Myocyte (in vitro differentiated cells): ENCODE results near the gene RNF17. TPM values are rescaled to one million over a fixed set of nuclear protein-coding genes. Genes with fewer than 3 reads are reported as not detected.

Experiments
- DNase-seq: peaks from one replicate; pipeline ENCODE4 v3.0.0-alpha.2; 2012; ENCODE audit warnings: low read depth
- total RNA-seq: library from RNA; depleted of rRNA; stranded (reverse); fragments of >200 nt; gene quantifications from 2 replicates; pipeline ENCODE4 v1.2.3, GENCODE V29; 2014

RNF17 gene
- total RNA-seq, 1 donor from 2014 or later, result not detected

DNA sequence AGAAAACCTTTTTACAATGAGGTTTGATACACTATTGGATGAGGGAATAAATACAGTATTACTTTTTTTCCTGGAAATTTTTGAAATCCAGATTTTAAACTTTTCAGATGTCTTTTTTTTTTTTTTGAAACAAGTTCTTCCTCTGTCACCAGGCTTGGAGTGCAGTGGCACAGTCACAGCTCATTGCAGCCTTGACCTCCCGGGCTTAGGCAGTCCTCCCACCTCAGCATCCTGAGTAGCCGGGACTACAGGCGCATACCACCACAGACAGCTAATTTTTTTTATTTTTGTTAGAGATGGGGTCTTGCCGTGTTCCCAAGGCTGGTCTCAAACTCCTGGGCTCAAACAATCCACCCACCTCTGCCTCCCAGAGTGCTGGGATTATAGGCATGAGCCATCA lies 96.8 kb downstream of the RNF17 start:
- DNase-seq, result no peak

DNA sequence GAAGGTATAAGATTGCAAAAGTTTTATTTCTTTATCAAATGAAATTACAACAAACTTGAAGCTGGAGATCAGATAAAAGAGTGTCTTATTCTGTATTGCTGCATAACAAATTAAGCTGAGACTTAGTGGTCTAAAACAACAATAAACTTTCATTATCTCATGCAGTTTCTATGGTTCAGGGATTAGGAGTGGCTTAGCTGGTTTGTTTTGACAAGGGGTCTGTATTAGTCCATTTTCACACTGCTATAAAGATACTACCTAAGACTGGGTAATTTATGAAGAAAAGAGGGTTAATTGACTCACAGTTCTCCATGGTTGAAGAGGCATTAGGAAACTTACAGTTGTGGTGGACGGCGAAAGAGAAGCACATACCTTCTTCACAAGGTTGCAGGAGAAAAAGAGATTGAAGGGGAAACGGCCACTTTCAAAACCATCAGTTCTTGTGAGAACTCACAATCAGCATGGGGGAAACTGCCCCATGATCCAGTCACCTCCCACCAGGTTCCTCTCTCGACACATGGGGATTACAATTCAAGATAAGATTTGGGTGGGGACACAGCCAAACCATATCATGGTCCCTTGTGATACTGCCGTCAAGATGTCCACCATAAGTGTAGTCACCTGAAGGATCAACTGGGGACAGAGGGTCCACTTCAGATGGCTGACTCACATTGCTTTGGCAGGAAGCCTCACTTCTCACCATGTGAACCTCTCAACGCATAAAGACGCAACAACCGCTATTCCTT lies 97.8 kb downstream of the RNF17 start:
- DNase-seq, result no peak

DNA sequence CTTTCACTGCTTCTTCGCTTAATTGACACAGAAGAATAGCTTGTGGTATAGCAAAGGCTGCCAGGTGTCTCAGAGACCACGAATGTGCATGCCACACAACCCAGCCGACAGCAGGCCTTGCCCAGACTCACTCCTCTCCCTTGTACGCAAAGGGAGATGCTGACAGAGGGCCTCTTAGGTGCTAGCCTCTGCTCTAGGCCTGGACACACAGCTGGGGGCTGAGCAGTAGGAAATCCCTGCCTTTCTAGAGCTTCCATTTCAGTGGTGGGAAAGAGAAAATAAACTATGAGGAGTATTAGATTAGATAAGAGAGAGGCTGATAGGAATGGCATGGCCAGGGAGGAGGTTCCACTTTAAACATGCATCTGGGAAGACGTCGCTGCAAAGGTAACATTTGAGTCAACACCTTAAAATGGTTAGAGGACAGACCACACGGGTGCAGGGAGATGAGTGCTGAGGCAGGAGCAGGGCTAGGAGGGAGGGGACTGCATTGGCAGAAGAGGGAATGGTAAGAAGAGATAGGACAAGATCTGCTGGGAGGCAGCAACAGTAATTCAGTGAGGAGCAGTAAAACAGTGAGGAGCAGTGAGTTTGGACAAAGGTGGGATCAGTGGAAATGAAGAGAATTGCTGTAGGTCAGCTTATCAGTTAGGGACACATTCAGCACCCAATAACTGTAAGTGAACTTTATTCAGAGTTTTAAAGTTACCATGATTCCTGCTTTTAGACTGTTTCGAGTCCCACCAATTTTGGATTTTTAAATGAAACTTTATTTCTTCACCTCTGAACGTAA lies 100.0 kb downstream of the RNF17 start:
- peak; percentile 8 for DNase-seq

DNA sequence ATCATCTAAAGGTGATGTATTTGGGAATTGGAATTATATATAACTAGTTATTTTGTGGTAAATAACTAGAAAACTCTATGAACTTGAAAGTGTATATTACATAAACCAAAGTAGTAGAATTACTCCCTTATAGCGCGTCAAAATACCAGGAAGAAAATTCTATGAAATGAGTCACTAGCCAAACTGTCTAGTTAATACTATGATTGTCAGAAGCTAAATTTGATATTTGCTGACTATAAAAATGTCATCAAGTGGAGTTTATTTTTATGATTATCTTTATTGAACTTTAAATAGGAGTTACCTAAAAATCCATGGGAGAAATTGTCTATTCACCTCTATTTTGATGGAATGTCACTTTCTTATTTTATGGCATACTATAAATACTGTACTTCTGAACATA lies 100.6 kb downstream of the RNF17 start:
- DNase-seq, result no peak

DNA sequence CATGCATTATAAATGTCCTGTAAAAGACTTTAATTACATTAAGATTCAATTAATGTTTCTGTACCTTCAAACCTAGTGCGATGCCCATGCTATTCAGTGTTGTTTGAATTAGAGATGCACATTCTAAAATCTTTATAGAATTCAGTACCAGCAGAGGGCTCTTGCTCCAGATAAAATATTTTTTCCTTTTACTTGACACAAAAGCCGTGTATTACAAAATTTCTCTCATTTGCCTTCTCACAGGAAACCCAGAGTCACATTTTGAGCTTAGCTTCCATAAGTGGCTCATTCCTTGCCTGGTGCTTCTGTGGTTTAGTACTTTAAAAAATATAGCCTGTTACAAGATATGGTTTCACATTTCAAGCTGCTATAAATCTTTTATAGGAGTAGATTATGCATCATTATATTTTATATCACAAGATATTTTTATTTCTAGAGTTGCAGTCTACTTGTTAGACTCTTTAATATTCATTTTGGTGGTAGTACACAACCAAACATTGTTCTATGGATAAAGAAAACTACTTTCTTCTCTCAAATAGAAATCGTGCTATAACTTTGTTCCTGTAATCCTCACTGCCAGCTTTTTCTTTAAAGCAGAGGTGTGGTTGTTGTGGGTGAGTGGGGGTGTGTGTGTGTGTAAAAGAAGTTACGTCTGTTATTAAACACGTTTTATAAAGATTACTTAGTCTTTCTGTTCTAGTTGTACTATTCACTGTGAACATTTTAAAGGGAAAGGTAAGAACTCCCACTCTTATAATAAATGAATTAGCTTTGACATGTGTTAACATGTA lies 101.4 kb downstream of the RNF17 start:
- peak; percentile 6 for DNase-seq

DNA sequence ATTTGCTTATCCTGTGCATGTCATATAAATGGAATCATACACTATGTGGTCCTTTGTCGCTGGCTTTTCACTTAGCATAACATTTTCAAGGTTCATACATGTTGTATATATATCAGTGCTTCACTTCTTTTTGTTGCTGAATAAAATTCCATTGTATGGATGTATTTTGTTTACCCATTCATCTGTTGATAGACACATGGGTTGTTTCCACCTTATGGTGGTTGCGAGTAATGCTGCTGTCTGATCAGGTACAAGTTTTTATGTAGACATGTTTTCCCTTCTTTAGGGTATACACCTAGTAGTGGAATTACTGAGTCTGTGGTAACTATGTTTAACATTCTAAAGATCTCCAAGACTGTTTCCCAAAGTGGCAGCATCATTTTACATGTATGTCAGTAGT lies 102.5 kb downstream of the RNF17 start:
- no peak for DNase-seq

DNA sequence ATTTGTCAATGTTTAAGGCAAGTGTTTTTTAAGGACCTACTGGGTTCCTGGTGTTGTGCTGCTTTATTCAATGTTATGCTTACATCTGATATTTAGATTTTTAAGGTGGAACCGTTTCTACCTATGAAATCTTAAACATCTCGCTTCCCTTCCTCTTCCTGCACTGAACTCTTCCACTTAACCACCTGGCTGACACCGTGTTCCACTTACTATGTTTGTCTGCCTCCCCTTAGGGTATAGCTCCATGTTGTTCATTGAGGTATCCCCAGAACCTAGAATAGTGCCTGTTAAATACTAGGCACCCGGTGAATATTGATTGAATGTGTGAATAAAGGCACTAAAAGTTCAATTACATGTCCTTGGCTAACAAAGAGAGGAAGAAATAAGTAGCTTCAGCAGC lies 104.9 kb downstream of the RNF17 start:
- no peak for DNase-seq

DNA sequence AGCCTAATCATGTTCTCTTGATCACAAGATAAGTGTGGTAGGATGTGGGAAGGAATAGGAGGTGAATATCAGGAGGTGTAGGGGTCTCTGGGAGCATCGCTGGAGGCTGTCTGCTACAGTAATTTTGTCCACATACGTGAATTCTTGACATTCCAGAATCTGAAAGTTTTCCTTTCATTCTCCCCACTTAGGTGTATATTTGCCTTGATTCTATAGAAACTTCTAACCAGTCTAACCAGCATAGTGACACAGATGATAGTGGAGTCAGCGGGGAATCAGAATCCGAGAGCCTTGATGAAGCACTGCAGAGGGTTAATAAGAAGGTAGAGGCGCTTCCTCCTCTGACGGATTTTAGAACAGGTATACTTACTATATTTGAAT lies 106.4 kb downstream of the RNF17 start:
- no peak for DNase-seq

DNA sequence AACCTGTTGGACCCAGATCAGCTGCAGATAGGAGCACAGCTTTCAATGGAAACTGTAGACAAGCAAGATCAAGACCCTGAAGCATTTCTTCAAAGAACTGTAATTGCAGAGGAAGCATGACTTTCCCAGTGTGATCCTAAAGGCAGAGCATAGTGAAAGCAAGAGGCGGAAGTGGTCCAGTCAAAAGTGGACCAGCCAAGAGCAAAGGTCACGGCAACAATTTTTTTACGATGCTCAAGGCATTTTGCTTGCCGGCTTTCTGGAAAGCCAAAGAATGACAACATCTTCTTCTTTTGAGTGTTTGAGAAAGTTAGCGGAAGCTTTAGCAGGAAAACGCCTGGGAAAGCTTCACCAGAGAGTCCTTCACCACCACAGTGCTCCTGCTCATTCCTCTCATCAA lies 111.6 kb downstream of the RNF17 start:
- no peak for DNase-seq

DNA sequence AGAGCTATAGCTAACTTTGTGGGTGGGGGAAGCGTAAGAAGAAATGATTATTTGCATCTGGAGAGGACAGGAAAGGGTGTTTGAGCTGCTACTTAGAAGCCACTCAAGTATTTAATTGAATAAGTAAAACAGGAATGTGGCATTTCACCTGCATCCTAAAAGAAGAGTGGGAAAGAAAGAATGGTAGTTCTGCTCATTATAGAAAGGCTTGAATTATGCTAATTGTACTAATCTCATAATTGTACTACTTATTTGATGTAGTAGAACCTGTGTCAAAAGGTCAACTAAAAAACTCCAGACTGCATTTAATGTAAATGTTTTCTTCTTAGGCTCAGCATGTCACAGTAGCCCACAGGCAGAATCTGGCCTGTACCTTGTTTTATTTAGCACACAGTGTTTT lies 113.6 kb downstream of the RNF17 start:
- DNase-seq, result no peak

DNA sequence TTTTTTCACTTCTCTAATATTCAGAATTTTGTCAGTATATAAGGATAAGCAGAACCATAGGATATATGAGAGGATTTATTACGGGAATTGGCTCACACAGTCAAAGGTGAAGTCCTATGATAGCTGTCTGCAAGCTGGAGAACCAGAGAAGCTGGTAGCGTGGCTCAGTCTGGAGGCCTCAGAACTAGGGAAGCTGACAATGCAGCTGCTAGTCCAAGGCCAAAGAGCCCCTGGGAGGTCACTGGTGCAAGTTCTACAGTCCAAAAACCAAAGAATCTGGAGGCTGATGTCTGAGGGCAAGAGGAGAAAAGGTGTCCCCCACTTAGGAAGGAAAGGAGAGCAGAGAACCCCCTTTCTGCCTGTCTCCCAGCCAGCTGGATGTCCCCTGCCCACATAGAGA lies 114.4 kb downstream of the RNF17 start:
- DNase-seq, result no peak

DNA sequence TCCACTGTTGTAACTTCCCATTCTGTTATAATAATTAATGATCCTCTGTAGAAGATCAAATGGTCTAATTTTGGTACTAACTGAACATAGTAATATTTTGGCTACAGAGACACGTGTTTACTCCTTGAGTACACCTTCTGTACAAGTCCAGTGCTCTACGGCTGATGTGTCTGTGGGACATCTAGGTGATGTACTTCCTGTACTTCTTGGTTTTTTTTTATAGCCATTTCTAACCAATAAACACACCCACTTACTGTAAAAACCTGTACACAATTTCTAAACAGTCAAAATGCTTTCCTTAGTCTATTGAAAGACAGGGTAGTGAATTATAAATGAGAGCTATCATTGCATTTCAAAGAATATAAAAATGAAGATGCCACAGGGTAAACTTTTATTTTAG lies 118.7 kb downstream of the RNF17 start:
- DNase-seq, result no peak

DNA sequence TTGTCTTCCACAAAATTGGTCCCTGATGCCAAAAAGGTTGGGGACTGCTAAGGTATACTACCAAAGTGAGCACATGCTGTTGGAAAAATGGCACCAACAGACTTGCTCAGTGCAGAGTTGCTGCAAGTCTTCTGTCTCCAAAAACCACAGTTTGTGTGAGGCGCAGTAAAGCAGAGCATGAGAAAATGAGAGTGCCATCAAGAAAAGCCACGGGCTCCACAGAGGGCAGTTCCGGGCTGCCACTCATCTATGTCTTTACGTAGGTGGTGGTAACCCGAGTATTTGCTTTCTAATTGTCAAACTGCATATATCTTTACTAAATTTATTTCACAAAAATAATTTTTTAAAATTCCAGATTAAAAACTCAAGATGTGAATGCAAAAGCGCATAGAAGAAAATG lies 123.8 kb downstream of the RNF17 start:
- no peak for DNase-seq

DNA sequence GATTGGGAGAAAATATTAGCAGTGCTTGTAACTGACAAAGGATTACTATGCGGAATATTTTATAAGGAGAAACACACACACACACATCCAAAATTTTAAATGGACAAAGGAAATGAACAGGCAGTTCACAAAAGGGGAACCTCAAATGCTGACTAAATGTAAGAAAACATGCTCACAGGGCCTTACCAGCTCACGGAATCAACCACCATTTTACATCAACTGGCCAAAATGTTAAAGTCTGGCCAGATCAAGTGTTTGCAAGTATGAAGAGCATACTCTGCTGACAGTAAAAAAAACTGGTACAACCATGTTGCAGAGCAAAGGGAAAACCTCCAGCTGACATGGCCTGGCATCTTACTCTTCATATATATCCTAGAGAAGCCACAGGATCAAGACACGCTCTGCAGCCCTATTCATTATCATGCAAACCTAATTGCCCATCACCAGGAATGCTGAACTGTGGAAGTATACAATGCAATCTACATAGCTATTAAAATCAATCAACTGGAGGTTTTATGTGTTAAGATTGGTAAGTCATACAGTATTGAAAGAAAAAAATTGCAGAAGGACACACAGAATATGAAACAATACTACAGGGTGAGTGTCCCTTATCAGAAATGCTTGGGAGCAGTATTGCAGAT lies 124.4 kb downstream of the RNF17 start:
- no peak for DNase-seq

DNA sequence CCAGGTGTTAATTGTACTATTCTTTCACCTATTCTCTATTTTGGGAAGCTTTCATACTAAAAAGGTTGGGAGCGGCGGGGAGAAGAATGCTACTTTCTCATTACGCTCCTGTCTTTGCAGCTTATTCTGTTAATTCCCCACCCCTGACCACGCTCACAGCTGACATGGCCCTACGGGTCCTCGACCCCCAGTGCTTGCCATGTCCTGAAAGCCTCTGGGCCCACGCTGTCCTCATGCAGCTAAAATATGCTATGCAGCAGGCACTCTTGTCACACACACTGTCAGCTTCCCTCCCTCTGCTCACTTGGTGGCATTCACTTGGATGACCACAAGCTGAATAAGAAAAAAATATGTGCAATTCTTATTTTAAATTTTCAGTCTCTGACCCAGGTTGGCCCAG lies 126.3 kb downstream of the RNF17 start:
- DNase-seq, result peak; percentile 45

DNA sequence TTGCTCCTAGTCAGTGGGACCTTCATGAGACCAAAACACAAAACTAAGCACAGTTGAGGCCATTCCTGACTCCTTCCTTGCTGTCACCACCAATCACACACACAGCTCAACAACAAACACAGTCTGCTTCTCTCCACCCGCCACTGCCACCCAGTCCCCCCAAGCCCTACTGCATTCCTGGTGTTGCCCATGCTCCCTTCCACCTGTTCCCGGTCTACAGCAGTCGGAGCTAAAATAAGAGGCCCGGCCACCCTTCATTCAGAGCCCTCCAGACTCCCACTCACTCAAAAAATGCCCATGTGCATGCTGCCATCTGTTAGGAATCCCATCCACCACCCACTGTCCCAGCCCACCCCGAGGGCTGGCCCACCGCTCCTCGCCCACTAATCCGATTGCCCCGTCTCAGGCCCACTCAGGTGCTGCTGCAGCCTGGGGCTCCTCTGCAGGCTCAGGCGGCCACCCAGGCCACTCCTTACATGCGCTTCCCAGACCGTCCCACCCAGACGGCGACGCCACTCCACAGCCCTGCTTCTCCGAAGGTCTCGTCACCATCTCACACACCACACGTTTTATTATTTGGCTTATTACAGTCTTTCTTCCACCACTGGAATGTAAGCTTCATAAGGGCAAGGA lies 127.6 kb downstream of the RNF17 start:
- peak; percentile 53 for DNase-seq

DNA sequence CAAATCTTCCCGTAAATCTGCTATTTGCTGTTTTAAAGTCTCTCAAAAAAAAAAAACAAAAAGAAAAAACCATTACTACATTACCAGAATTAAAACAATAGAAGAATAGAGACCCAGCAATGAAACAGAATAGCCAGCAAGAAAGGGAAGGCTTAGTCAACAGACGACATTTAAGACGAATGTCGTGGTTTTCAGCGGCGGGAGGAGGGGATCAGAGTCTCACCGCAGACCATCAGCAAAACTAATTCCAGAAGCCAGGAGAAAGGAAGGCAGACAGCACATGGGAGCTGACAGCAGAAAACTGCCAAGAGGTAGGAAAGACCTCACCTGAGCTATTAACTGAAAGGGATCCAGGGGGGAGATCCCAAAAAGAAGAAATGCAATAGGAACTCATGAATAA lies 128.9 kb downstream of the RNF17 start:
- no peak for DNase-seq

DNA sequence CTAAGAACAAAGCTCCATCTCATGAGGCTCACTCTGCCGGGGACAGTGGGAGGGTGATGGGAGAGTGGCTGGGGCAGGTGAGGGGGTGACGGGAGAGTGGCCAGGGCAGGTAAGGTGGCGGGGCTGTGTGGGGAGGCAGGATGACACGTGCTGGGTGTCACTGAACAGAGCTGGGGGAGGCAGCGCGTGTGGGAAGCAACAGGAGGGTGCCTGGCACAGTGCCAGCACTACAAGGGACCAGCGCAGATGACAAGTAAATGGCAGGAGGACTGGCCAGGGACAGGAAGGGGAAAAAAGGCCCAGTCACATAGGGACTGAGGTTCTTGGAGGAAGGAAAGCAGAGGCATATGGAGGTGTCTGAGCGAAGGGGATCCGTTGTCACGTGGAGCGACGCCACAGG lies 129.9 kb downstream of the RNF17 start:
- DNase-seq, result no peak

DNA sequence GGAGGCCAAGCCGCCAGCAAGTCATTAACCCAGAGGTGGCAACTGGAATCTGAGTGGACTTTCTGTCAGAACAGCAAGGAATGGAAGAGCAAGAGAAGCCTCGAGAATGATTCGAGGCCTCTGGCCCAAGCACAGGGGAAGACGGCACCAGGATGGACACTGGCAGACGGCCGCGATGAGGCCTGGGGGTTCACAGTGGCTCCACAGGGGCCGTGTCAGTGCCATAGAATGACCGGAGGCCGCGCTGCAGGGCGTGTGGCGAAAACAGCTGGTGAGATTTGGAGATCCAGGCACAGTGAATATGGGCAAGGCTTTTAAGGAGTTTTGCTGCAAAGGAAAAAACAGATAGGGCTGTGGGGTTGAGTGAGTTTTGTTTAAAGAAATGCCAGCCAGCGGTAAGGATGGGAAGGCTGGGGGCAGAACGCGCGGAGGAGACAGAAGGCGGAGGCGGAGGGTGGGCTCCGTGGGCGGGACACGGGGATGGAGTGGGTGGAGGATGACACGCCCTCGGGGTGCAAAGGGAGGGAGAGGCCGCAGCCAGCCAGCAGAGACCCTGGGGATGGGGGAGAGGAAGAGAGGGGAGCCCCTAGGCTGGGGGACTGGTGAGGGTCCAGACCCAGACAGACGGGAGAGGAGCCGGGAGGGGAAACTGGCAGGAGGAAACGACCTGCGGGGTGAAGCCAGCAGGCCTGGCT lies 130.5 kb downstream of the RNF17 start:
- DNase-seq, result no peak

DNA sequence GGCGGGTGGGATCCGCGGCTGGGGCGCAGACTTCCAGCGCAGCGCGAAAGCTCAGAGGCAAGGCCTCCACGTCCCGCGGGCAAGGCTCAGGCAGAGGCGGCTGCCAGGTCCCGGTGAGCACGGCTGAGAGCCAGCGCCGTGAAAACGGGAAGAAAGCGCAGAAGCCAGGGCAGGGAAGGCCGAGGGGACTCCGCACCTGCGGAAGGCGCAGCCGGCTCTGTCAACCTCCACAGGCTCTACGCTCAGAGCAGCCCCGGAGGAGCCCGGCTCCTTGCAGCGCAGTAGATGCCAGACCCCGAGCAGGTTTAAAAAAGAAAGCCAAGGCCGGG lies 131.0 kb downstream of the RNF17 start:
- DNase-seq, result no peak

DNA sequence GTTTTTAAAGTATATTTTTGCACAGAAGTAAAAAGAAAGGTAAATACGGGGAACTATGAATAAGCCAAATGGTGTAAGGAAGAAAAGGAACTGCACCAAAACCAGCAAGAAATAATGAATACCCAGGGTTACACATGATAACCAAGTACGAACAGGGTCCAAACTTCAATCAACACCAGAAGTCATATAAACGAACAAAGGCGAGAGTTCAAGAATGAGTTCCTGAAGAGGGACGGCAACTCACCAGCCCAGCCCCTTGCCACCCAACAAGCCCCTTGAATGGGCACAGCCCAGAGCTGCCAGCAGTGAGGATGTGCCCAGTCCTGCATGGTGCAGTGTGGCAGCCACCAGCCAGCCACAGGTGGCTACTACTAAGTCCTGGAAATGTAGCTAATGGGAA lies 132.1 kb downstream of the RNF17 start:
- no peak for DNase-seq
